HUES48 (cell line): ENCODE data around the gene AQP2.
A peak's percentile ranks its signal among the peaks of the same experiment; 100 is the strongest.

Experiments
- H3K27ac ChIP-seq: one replicate; pipeline ENCODE4 v1.7.0; 2013; ENCODE audit warnings: low read depth, low read length, inconsistent platforms
- H3K27me3 ChIP-seq: 2 replicates; pipeline ENCODE4 v1.6.1; 2013; ENCODE audit warnings: mild to moderate bottlenecking, low read length; ENCODE audit not compliant: control insufficient read depth, insufficient read depth
- H3K36me3 ChIP-seq: 2 replicates; pipeline ENCODE4 v1.6.1; 2013; ENCODE audit warnings: low read length; ENCODE audit not compliant: control insufficient read depth, insufficient read depth
- H3K4me1 ChIP-seq: 2 replicates; pipeline ENCODE4 v1.6.1; 2013; ENCODE audit warnings: mild to moderate bottlenecking, low read length; ENCODE audit not compliant: control insufficient read depth, insufficient read depth
- H3K4me3 ChIP-seq: 2 replicates; pipeline ENCODE4 v1.5.1; 2013; ENCODE audit warnings: mild to moderate bottlenecking, low read depth, low read length
- H3K9ac ChIP-seq: 2 replicates; pipeline ENCODE4 v1.6.1; 2013; ENCODE audit warnings: mild to moderate bottlenecking, low read depth, low read length, moderate library complexity
- H3K9me3 ChIP-seq: 2 replicates; pipeline ENCODE4 v1.6.1; 2013; ENCODE audit warnings: low read length; ENCODE audit not compliant: control insufficient read depth, insufficient read depth

Gene AQP2

DNA sequence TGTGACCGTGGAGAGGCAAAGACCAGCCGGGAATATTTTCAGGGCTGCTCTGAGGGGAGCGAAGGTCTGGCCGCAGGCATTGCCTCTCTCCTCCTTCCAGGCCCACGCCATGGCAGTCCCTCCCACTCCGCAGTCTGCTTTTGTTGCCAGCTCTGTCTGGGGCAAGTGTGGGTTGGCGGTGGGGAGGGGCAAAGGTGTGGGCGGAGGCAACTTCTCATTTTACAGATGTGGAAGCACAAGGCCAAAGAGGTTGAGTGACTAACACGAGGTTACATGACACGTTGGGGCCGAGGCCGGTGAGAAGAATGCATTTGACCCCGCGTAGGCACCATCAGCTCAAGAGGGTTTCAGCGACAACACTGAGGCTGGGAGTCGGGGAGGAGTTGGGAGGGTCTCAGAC, 40.7 kb upstream of the AQP2 start:
- Histone ChIP-seq H3K27ac (peak overlapping the region; percentile 15), H3K4me3 (no peak overlapping the region)

DNA sequence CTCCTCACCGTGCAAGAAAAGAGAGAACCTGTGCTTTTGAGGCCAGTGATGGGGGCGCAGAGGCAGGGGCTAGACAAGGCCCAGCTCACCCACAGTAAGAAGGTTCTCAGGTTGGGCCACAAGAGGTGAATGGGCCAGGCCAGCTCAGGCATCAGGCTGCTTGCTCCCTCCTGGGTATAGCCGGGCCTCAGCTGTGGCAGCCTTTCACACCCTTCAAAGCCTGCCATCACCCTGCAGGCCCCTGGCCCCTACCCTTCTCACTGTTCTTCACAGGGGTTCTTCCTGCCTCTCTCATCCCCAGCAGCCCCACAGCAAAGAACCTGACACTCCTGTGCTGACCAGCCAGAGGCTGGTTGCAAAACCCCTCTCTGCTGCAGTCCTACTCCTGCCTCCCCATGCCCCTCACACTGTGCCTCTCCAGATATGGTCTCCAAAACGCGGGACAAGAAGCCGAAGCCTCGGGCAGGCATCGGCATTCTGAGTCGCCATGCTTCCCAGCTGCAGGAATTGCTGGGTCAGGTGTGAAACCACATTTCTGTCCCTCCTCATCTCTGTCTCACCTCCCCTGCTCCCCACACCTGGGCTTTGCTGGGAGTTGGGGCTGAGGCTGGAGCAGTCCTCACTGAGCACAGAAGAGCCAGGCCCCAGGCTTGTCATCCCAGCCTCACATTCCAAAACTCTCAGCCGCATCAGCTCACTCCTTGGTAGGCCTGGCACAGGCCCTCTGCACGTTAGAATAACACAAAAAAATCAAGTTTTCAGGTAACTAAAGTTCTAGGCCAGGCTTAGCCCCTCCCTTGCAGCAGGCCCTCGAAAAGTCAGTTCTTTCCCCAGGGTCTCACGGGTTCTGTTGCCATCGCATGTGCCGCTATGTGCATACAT, 40.0 kb upstream of the AQP2 start:
- Histone ChIP-seq H3K36me3 (no peaks in the 10 kb centered on the region), H3K4me1 (peaks cover 19% of the 10 kb centered on the region), H3K27me3 (peaks cover 4% of the 10 kb centered on the region), H3K9me3 (no peaks in the 10 kb centered on the region), H3K4me3 (no peak overlapping the region), H3K27ac (peak overlapping the region; percentile 15), H3K9ac (no peak overlapping the region)

More for the DNA sequence above, 40.7 kb upstream of the AQP2 start:
- Histone ChIP-seq H3K27me3 (peaks cover 8% of the 10 kb centered on the region), H3K9me3 (no peaks in the 10 kb centered on the region), H3K36me3 (no peaks in the 10 kb centered on the region), H3K9ac (no peak overlapping the region), H3K4me1 (peaks cover 19% of the 10 kb centered on the region)

DNA sequence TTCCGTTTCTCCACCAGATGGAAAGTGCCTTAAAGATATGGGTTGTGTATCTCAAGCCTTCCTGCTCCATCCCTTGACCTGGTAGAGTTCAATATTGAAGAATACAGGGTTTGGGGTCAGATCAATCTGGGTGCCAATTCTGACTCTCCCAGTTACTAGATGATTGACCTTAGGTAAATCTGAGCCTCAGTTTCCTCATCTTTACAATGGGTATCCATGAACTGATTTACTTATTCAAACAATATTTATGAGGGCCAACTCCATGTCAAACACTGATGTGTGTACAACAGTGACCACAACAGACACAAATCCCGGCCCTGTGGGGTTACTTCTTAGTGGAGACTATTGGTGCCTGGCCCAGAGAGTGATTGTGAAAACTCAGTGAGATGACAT, 39.3 kb upstream of the AQP2 start:
- Histone ChIP-seq H3K4me1 (peaks cover 19% of the 10 kb centered on the region), H3K9me3 (no peaks in the 10 kb centered on the region), H3K4me3 (no peak overlapping the region), H3K9ac (no peak overlapping the region), H3K27ac (no peak overlapping the region), H3K36me3 (no peaks in the 10 kb centered on the region), H3K27me3 (no peaks in the 10 kb centered on the region)

DNA sequence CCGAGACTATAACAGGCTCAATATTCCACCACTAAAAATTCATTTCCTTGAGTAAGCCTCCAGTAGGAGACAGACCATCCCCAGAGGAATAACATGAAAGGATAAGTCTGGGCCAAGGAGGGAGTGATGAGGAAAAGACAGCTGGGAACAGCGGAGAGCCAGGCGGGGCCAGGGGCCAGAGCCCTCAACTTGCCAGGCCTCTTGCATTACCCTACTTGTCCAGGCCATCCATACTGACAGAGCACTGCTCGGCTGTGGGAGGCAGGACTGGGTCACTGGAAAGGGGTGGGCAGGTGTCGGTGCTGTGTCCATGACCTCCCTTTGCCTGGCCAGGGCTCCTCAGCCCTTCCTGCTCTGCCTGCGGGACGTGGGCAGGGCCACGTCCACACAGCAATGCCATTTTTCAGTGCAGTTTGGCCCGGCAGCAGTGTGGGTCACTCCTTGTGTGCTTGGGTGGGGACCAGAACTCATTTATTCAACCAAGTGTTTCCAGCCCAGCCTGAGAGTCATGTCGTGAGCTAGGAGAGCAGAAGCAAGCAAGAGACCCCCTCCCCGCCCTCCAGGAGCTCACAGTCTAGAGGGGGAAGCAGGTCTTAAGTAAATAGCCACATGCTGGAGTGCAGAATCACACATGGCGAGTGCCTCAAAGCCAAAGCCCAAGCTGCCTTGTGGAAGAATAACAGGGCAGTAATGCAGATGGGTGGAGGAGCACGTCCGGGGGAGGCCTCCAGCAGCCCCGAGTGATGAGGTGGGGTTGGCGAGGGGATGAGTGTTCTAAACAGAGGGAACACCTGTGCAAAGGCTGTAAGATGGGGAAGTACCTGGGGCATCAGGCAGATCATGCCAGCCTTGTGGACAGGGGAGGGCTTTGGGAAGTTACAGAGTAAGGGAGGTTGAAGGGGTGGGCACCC, 37.9 kb upstream of the AQP2 start:
- H3K4me3 ChIP-seq: no peak overlapping the region
- no peak overlapping the region for H3K27ac ChIP-seq
- no peak overlapping the region for H3K9ac ChIP-seq
- peaks cover 19% of the 10 kb centered on the region for H3K4me1 ChIP-seq
- H3K27me3 ChIP-seq: no peaks in the 10 kb centered on the region
- no peaks in the 10 kb centered on the region for H3K36me3 ChIP-seq
- no peaks in the 10 kb centered on the region for H3K9me3 ChIP-seq

DNA sequence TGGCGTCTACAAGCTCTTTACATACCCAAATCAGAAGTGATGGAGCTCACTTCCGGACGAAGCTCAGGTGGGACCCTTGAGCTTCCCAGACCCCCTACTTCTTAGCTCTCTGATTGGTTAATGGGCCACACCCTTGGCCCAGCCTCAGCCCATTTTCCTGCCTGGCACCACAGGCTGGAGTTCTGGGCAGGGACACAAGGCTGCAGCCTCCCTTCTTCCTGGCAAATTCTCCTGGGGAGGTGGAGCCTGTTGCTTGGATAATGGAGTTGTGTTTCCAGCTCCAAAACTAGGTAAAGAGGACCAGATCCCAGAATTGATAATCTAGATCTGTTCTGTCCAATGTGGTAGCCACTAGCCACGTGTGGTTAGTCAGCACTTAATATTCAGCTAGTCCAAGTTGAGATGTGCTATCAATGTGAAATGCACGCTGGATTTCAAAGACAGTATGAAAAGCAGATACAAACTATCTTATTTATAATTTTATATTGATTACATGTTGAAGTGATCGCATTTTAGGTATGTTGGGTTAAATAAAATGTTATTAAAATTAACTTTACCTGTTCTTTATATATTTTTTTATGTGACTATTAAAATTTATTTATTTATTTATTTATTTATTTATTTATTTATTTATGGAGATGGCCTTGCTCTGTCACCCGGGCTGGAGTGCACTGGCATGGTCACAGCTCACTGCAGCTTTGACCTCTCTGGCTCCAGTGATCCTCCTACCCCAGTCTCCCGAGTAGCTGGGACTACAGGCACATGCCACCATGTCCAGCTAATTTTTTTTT, 34.2 kb upstream of the AQP2 start:
- no peaks in the 10 kb centered on the region for H3K9me3 ChIP-seq
- peaks cover 7% of the 10 kb centered on the region; the same call in 1 of the 2 replicates for H3K4me1 ChIP-seq
- H3K27me3 ChIP-seq: no peaks in the 10 kb centered on the region
- H3K9ac ChIP-seq: no peak overlapping the region
- no peak overlapping the region for H3K27ac ChIP-seq
- H3K4me3 ChIP-seq: no peak overlapping the region
- no peaks in the 10 kb centered on the region for H3K36me3 ChIP-seq

DNA sequence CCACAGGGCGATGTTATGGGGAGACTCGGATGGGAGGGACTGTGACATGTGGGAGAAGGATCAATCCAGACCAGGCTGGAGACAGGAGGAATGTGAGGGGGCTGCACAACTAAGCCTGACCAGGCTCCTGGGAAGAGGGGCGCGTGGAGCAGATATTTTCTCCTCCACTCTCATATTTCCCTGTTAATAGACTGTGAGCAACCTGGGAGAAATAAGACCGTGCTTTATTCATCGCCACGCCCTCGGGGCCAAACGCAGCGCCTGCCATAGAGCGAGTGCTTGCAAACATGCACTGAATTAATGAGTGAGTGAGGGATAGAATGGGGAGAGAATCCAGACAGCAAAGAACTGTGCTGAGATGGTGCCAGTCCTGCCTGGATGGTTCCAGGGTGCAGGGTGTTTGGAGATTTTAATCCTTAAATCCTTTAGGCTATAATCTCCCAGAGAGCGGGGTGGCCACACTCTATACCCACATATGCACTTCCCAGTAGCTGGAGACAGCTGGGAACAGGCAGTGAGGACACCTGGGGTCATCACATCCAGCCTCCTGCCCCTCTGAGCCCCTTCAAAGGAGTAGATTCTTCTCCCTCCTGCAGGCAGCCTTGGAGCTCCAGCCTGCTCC, 33.3 kb upstream of the AQP2 start:
- H3K4me1 ChIP-seq: peaks cover 7% of the 10 kb centered on the region; the same call in 1 of the 2 replicates
- H3K27ac ChIP-seq: no peak overlapping the region
- H3K36me3 ChIP-seq: no peaks in the 10 kb centered on the region
- no peak overlapping the region for H3K9ac ChIP-seq
- H3K4me3 ChIP-seq: no peak overlapping the region
- H3K9me3 ChIP-seq: no peaks in the 10 kb centered on the region
- no peaks in the 10 kb centered on the region for H3K27me3 ChIP-seq

DNA sequence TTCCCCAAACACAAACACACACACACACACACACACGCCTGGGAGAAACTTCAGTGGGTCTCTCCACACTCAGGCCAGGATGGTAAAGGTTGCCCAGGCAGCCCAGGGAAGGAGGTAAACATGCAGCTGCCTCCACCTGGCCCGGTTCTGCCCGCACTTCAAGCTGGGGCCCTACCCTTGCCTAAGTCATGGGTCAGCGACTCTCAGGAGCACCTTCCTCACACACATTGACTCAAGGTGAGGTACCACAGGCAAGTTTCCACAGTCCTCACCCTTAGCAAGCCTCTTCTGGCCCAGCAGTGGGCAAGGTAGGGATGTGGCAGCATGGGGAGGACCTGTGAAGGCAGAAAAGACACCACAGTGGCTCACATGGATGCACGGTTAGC, 32.8 kb upstream of the AQP2 start:
- peaks cover 7% of the 10 kb centered on the region; the same call in 1 of the 2 replicates for H3K4me1 ChIP-seq
- no peaks in the 10 kb centered on the region for H3K36me3 ChIP-seq
- no peaks in the 10 kb centered on the region for H3K9me3 ChIP-seq
- H3K27me3 ChIP-seq: no peaks in the 10 kb centered on the region
- no peak overlapping the region for H3K4me3 ChIP-seq
- H3K27ac ChIP-seq: no peak overlapping the region
- H3K9ac ChIP-seq: no peak overlapping the region

DNA sequence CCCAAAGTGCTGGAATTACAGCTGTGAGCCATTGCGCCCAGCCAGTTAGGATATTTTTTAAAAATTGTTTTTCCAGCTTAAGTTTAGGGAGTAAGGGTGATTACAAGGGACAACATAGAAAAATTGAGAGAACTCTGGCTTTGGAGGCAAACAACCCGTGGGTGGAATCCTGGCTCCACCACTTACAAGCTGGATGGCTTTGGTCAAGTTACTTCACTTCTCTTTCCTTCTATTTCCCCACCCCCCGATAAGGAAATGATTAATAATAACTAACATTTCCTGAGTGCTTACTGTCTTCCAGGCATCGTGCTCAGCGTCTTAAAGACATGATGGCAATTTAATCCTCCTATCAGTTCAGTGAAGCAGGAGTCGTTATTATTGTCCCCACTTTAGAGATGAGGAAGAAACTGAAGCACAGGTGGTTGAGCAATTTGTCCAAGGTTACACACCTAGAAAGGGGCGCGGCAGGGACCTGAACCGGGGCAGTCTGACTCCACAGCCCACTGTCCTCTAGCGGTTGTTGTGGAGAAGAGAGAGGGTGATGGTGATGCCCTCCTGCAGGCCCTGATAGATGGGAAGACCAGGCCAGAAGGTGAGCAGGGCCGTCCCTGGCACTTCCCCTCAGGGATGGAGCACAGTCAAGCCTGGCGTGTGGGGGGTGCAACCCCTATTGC, 30.2 kb upstream of the AQP2 start:
- no peak overlapping the region for H3K27ac ChIP-seq
- no peaks in the 10 kb centered on the region for H3K9me3 ChIP-seq
- H3K9ac ChIP-seq: no peak overlapping the region
- H3K4me3 ChIP-seq: no peak overlapping the region
- no peaks in the 10 kb centered on the region for H3K27me3 ChIP-seq
- no peaks in the 10 kb centered on the region for H3K36me3 ChIP-seq
- H3K4me1 ChIP-seq: no peaks in the 10 kb centered on the region

DNA sequence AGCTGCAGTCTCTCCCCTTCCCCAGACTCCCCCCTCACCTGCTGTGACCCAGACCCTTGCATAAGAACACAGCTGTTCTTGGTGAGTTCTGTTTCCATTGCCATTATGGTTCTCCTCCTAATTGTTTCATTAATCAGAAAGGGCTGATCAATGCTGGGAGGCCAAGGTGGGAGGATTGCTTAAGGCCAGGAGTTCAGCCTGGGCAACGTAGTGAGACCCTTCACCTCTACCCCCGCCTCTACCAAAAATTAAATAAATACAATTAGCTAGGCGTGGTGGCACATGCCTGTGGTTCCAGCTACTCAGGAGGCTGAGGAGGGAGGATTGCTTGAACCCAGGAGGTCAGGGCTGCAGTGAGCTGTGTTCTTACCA, 29.6 kb upstream of the AQP2 start:
- Histone ChIP-seq H3K27me3 (no peaks in the 10 kb centered on the region), H3K27ac (no peak overlapping the region), H3K9ac (no peak overlapping the region), H3K36me3 (no peaks in the 10 kb centered on the region), H3K9me3 (no peaks in the 10 kb centered on the region), H3K4me3 (no peak overlapping the region), H3K4me1 (no peaks in the 10 kb centered on the region)

DNA sequence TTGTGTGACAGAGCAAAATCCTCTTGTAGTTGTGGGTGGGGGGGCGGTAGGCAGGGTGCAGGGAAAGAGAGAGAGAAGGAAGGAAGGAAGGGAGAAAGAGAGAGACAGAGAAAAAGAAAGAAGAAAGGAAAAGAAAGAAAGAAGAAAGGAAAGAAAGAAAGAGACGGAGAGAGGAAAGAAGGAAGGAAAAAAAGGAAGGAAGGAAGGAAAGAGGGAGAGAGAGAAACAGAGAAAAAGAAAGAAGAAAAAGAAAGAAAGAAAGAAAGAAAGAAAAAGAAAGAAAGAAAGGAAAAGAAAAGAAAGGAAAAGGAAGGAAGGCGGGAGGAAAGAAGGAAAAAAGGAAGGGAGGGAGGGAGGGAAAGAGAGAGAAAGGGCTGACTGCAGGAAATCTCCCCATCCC, 29.2 kb upstream of the AQP2 start:
- Histone ChIP-seq H3K27ac (no peak overlapping the region), H3K4me1 (no peaks in the 10 kb centered on the region), H3K36me3 (no peaks in the 10 kb centered on the region), H3K27me3 (no peaks in the 10 kb centered on the region), H3K4me3 (no peak overlapping the region), H3K9ac (no peak overlapping the region), H3K9me3 (no peaks in the 10 kb centered on the region)
